Natural killer cell (primary cell): Measurements from ENCODE around the gene GPR156. TPM values are rescaled to one million over a fixed set of nuclear protein-coding genes. Genes with fewer than 3 reads are reported as not detected.
A peak's percentile ranks its signal among the peaks of the same experiment; 100 is the strongest.
"Not testable (repeated sequence)": the region's sequence is repeated elsewhere in the genome, so short reads cannot be mapped to it uniquely, and the experiment has no call there.

Source experiments
- ATAC-seq, 3 donors: fragments of 150-1000 bp in 2 of 3; fragments of 200-7000 bp in 1 of 3; cut with Tn5 transposase; 1 replicate in 1 of 3; 2 replicates in 2 of 3; pipeline ENCODE4 v1.10.0; 2021; ENCODE audit warnings: mild to moderate bottlenecking in 2 of 3, moderate library complexity in 2 of 3
- DNase-seq, 2 donors: peaks; one replicate each; pipeline versions ENCODE4 v3.0.0 to v3.0.0-alpha.2; 2013 to 2021; ENCODE audit warnings: mixed read lengths in 1 of 2
- H3K27ac ChIP-seq: one replicate; pipeline ENCODE4 v1.5.1; 2013; ENCODE audit warnings: mild to moderate bottlenecking, low read length
- H3K27me3 ChIP-seq: one replicate; pipeline ENCODE4 v1.6.1; 2013; ENCODE audit warnings: low read length; ENCODE audit not compliant: control insufficient read depth, insufficient read depth
- H3K36me3 ChIP-seq: one replicate; pipeline ENCODE4 v1.6.1; 2013; ENCODE audit warnings: low read length; ENCODE audit not compliant: control insufficient read depth, insufficient read depth
- H3K4me1 ChIP-seq: one replicate; pipeline ENCODE4 v1.6.1; 2013; ENCODE audit warnings: low read length; ENCODE audit not compliant: control insufficient read depth, insufficient read depth
- H3K4me3 ChIP-seq: one replicate; pipeline ENCODE4 v1.5.1; 2013; ENCODE audit warnings: low read length
- H3K9me3 ChIP-seq: one replicate; pipeline ENCODE4 v1.6.1; 2013; ENCODE audit warnings: low read length; ENCODE audit not compliant: control insufficient read depth, insufficient read depth
- H3K27ac Mint-ChIP-seq, 2 donors: one replicate each; pipeline ENCODE4 v1.8.0; 2022; ENCODE audit warnings: mild to moderate bottlenecking in 2 of 2, mixed read lengths in 2 of 2, moderate library complexity in 1 of 2
- H3K27me3 Mint-ChIP-seq, 2 donors: one replicate each; pipeline ENCODE4 v1.8.0; 2022; ENCODE audit warnings: low read depth in 2 of 2, mixed read lengths in 2 of 2
- H3K36me3 Mint-ChIP-seq: one replicate; pipeline ENCODE4 v1.8.0; 2022; ENCODE audit warnings: mixed read lengths
- H3K4me1 Mint-ChIP-seq, 2 donors: one replicate each; pipeline ENCODE4 v1.8.0; 2022; ENCODE audit warnings: mixed read lengths in 2 of 2
- H3K4me3 Mint-ChIP-seq: one replicate; pipeline ENCODE4 v1.8.0; 2022; ENCODE audit warnings: mild to moderate bottlenecking, moderate library complexity, mixed read lengths
- H3K9me3 Mint-ChIP-seq, 2 donors: one replicate each; pipeline ENCODE4 v1.8.0; 2022; ENCODE audit warnings: mixed read lengths in 2 of 2
- CTCF ChIP-seq: fragments of 200-600 bp; IDR thresholded peaks from one replicate; pipeline ENCODE4 v1.8.0; 2022; ENCODE audit warnings: antibody characterized with exemption
- WGBS: methylation state at CpG from one replicate; pipeline ENCODE4 v1.1.7; 2013; ENCODE audit warnings: missing lambda C conversion rate; ENCODE audit not compliant: insufficient coverage; 5-methylcytosine and 5-hydroxymethylcytosine counted together
- intact Hi-C: fragments of 100-400 bp; cut with micrococcal nuclease; formaldehyde crosslinking; loops from one replicate; pipeline ENCODE4 v1.14.2; 2022
- total RNA-seq, 4 donors: library from RNA; stranded (reverse); fragments of 120-200 nt in 1 of 4; gene quantifications; one replicate each; pipeline versions ENCODE4 v1.2.3 to v1.2.4, GENCODE V29; 2013 to 2022

GPR156 gene
- total RNA-seq, 3 donors from 2014 or later (not counting 1 experiment from before 2014, with no cell fraction given) = 0.18 to 0.75 TPM; not detected in 1

GRCh38 chr3:120324190-120324589 is 39.2 kb upstream of the GPR156 start:
- intact Hi-C loops = no loop called here
- no peaks in the 10 kb centered on the region for H3K27me3 Mint-ChIP-seq
- Histone ChIP-seq H3K9me3 (no peaks in the 10 kb centered on the region), H3K4me3 (no peak overlapping the region), H3K27ac (no peak overlapping the region), H3K36me3 (peaks cover 10% of the 10 kb centered on the region), H3K27me3 (no peaks in the 10 kb centered on the region), H3K4me1 (no peaks in the 10 kb centered on the region)
- TF ChIP-seq CTCF = no peak
- no peak overlapping the region for H3K4me3 Mint-ChIP-seq
- no peaks in the 10 kb centered on the region for H3K4me1 Mint-ChIP-seq
- H3K36me3 Mint-ChIP-seq = peaks cover 4% of the 10 kb centered on the region
- no peak for ATAC-seq
- no peak for DNase-seq
- H3K27ac Mint-ChIP-seq = peak overlapping the region in 1 of 2 donors; percentile 29
- 88% methylated on average over 1 of the region's 1 CpG for WGBS
- H3K9me3 Mint-ChIP-seq = no peaks in the 10 kb centered on the region

- peak overlapping the region in 1 of 2 donors; percentile 29 for H3K27ac Mint-ChIP-seq
- H3K36me3 Mint-ChIP-seq, H3K27ac ChIP-seq, H3K4me1 Mint-ChIP-seq, H3K9me3 ChIP-seq, intact Hi-C loops, H3K4me1 ChIP-seq, H3K9me3 Mint-ChIP-seq, DNase-seq, H3K27me3 ChIP-seq, H3K36me3 ChIP-seq, H3K4me3 ChIP-seq, H3K4me3 Mint-ChIP-seq, H3K27me3 Mint-ChIP-seq: not testable (repeated sequence)
- ATAC-seq = peak in 1 of 3 donors; percentile 44
- WGBS = 73% methylated on average over 4 of the region's 4 CpGs
Measured at GRCh38 chr3:120323761-120324160, 38.7 kb upstream of the GPR156 start.

- DNase-seq (no peak), ATAC-seq (no peak)
- intact Hi-C loops = no loop called here
- TF ChIP-seq CTCF = no peak
- peaks cover 16% of the 10 kb centered on the region for H3K36me3 Mint-ChIP-seq
- Histone ChIP-seq H3K36me3 (no peaks in the 10 kb centered on the region), H3K27me3 (no peaks in the 10 kb centered on the region), H3K27ac (no peak overlapping the region), H3K4me3 (no peak overlapping the region), H3K9me3 (peaks cover 3% of the 10 kb centered on the region), H3K4me1 (no peaks in the 10 kb centered on the region)
- WGBS = 93% methylated on average over 24 of the region's 24 CpGs
- peaks cover 0 to 4% of the 10 kb centered on the region in 2 donors for H3K4me1 Mint-ChIP-seq
- no peaks in the 10 kb centered on the region for H3K27me3 Mint-ChIP-seq
- peaks cover 3 to 9% of the 10 kb centered on the region in 2 donors for H3K9me3 Mint-ChIP-seq
- H3K27ac Mint-ChIP-seq = no peak overlapping the region
- no peak overlapping the region for H3K4me3 Mint-ChIP-seq
Measured at GRCh38 chr3:120311863-120312794, 27.1 kb upstream of the GPR156 start.

GRCh38 chr3:120306519-120307455 is 21.8 kb upstream of the GPR156 start:
- no peaks in the 10 kb centered on the region for H3K4me1 Mint-ChIP-seq
- 73% methylated on average over 68 of the region's 72 CpGs for WGBS

More at GRCh38 chr3:120306519-120307455, 21.8 kb upstream of the GPR156 start:
- intact Hi-C loops = no loop called here
- no peaks in the 10 kb centered on the region for H3K9me3 Mint-ChIP-seq
- Histone ChIP-seq H3K9me3 (no peaks in the 10 kb centered on the region), H3K4me3 (no peak overlapping the region), H3K27ac (no peak overlapping the region), H3K4me1 (no peaks in the 10 kb centered on the region), H3K36me3 (no peaks in the 10 kb centered on the region), H3K27me3 (no peaks in the 10 kb centered on the region)
- no peak overlapping the region for H3K27ac Mint-ChIP-seq
- H3K27me3 Mint-ChIP-seq = peaks cover 0 to under 1% of the 10 kb centered on the region in 2 donors
- ATAC-seq (no peak), DNase-seq (no peak)
- no peak for TF ChIP-seq CTCF
- no peak overlapping the region for H3K4me3 Mint-ChIP-seq
- no peaks in the 10 kb centered on the region for H3K36me3 Mint-ChIP-seq
